HL-60 (cell line): ENCODE results near the gene SLC25A25.

ENCODE experiments used
- CTCF ChIP-seq: IDR thresholded peaks from one replicate; pipeline ENCODE4 v1.5.1; 2011; ENCODE audit warnings: low read length, control low read depth, inconsistent platforms; ENCODE audit not compliant: insufficient read depth
- GABPA ChIP-seq: IDR thresholded peaks from 2 replicates; pipeline ENCODE4 v1.6.1; 2012; ENCODE audit warnings: low read depth
- POLR2AphosphoS5 ChIP-seq: IDR thresholded peaks from 2 replicates; pipeline ENCODE4 v1.6.1; 2012; ENCODE audit warnings: low read depth
- SPI1 ChIP-seq: IDR thresholded peaks from 2 replicates; pipeline ENCODE4 v1.6.1; 2012; ENCODE audit warnings: low read depth, mild to moderate bottlenecking, borderline replicate concordance

DNA sequence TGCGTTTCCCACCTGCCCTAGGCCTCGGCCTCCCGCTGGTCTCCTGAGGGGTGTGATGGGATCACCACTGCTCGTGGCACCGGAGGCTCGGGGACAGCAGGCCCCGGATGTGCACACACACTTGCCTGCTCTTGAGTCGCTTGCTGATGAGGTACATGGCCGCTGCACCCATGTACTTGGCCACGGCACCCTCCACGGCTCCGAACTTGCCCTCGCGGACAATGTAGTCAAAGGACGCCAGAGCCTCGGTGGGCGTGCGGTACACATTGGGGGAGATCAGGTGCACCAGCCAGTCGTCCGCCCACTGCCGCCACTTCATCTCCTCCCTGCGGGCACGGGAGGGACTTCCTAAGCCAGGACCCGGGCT, 54.8 kb downstream of the SLC25A25 start:
- TF ChIP-seq CTCF: no peak
- TF ChIP-seq SPI1: no peak
- no peak for TF ChIP-seq POLR2AphosphoS5
- TF ChIP-seq GABPA: no peak
